GM18502 (cell line): Measurements from ENCODE around the gene CKAP5.
"Not testable (repeated sequence)": the region's sequence is repeated elsewhere in the genome, so short reads cannot be mapped to it uniquely, and the experiment has no call there.

ENCODE experiments used
- ATAC-seq: cut with Tn5 transposase; IDR thresholded peaks from one replicate; pipeline ENCODE4 v1.9.1; 2021; ENCODE audit warnings: mild to moderate bottlenecking; ENCODE audit not compliant: unreplicated experiment, poor library complexity

Gene CKAP5

DNA sequence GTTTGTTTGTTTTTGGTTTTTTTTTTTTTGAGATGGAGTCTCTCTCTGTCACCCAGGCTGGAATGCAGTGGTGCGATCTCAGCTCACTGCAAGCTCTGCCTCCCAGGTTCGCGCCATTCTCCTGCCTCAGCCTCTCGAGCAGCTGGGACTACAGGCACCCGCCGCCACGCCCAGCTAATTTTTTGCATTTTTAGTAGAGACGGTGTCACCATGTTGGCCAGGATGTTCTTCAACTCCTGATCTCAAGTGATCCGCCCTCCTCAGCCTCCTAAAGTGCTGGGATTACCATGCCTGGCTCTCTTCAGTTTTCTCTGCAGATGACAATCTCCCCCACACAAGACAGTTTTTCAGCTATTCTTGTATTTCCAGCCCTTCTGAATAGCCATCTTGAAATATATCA is 136.7 kb downstream of the CKAP5 start:
- not testable (repeated sequence) for ATAC-seq

- ATAC-seq, result no peak
These were observed 139.2 kb downstream of the CKAP5 start for GRCh38 chr11:46706886-46707285.

- no peak for ATAC-seq
These were observed 140.9 kb downstream of the CKAP5 start for GRCh38 chr11:46705070-46705688.

GRCh38 chr11:46701078-46701654 is 144.9 kb downstream of the CKAP5 start:
- peak; percentile 4 for ATAC-seq

GRCh38 chr11:46700241-46701077 is 145.6 kb downstream of the CKAP5 start, which contains the start of the genes ARHGAP1 and ZNF408:
Gene ARHGAP1 (minus strand): TSS chr11:46700619. CDS start chr11:46696107, 4,512 bp downstream.
Gene ZNF408 (plus strand): TSS chr11:46701031. CDS start chr11:46701048, 17 bp downstream.
- ATAC-seq, result peak; percentile 88

DNA sequence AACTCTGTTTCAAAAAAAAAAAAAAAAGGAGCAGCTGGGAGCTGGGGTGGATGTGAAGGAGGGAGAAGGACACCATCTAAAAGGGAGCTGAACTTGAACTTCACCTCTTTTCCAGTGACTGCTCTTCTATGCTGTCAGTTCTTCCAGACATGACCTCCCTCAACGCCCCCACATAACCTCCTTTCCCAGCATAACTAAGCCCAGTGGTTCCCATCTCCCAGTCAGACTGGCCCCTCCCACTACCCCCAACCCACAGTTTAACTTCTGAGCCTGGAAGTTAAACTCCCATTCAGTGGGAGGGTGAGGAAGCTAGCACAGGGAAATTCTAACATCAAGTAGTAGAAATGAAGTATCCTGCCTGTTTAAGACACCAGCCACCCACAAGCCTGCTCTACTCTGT is 147.5 kb downstream of the CKAP5 start:
- no peak for ATAC-seq

DNA sequence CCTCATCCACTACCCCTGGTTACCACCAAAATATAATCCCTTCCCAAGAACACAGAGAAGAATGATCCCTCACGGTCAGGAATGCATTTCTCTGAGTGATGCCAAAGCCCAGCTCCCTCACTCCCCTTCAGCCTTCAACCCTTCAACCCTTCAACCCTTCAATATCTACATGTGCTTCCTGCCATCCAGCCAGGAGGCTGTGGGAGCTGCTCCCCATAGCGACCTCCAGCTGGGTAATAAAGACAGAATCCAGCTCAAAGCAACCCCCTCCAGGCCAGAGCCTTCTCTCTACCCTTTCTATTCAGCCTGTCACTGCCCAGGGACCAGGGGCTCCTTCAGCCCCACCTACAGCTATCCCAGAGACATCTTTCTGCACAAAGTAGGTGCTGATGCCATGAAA is 148.4 kb downstream of the CKAP5 start:
- no peak for ATAC-seq

GRCh38 chr11:46697303-46697702 is 148.8 kb downstream of the CKAP5 start:
- no peak for ATAC-seq

DNA sequence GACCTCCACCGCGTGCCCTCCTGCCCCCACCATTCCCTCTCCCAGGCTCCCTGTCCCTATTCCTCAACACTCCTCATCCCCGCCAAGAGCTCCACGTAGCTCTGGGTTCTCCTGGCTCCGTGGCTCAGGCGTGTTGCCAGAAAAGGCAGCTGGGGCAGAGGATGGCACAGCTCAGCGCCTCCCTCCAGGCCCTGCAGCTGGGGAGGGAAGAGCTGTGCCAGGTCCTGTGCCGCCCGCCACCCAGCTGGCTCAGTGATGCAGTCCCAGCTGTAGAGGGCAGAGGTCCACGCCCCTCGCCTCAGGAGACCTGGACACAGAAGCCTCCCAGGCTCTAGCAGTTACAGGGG is 149.9 kb downstream of the CKAP5 start:
- no peak for ATAC-seq

- no peak for ATAC-seq
These were observed 150.5 kb downstream of the CKAP5 start for GRCh38 chr11:46695345-46696211.

- ATAC-seq, result no peak
These were observed 151.5 kb downstream of the CKAP5 start for GRCh38 chr11:46694607-46695006.

DNA sequence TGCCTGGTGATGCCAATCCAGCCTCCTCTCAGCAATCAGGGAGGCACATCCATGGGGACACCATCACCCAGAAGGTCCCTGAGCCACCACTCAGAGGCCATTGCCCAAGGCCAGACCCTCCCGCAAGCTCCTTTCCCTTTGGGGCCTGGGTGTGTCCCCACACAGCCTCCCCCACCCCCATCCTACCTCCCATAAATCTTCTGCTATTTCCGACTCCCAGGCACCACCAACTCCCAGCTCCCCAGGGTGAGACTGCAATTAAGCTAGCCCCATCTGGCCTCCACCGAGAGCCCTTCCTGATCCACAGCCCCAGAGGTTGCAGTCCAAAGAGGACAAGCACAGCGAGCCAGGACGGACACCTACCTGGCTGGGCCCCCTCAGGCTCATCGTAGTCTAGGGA is 152.0 kb downstream of the CKAP5 start:
- no peak for ATAC-seq

DNA sequence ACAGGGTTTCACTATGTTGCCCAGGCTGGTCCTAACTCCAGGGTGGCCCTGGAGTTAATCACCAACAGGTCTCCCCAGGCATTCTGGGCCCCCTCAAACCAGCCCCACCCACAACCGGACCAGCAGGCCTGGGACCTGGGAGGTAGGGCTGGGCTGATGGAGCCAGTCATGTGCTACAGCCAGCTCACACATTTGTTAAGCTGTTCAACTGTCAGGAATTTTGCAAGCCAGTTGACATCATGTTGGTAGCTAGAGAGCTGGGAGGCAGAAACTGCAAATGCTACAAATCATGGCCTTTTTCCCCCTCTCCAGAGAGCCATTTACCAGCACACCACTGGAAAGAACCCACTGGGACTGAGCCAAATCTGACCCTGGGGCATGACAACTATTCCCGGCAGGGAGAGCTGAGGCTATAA is 152.5 kb downstream of the CKAP5 start:
- ATAC-seq, result no peak
